ENCODE measurements around the gene RPL18.
"Not testable (repeated sequence)": the region's sequence is repeated elsewhere in the genome, so short reads cannot be mapped to it uniquely, and the experiment has no call there.

The RPL18 gene

GRCh38 chr19:48644355-48644754 lies 25.4 kb upstream of the RPL18 start:
- DNase-seq: no peak

- DNase-seq: no peak
These were observed 23.9 kb upstream of the RPL18 start for GRCh38 chr19:48642862-48643261.

GRCh38 chr19:48641850-48642249 lies 22.9 kb upstream of the RPL18 start:
- DNase-seq: no peak

- DNase-seq: no peak
These were observed 20.8 kb upstream of the RPL18 start for GRCh38 chr19:48639483-48640375.

GRCh38 chr19:48638831-48639381 lies 19.9 kb upstream of the RPL18 start:
- no peak for DNase-seq

- peak; percentile 98 for DNase-seq
These were observed 19.2 kb upstream of the RPL18 start for GRCh38 chr19:48637948-48638830.

- peak; percentile 100 for DNase-seq
These were observed 18.5 kb upstream of the RPL18 start for GRCh38 chr19:48637449-48637947.

GRCh38 chr19:48636859-48637448 lies 18.0 kb upstream of the RPL18 start, which contains the start of gene DBP:
Gene DBP, minus strand, starts transcription at chr19:48637379. Its CDS starts 385 bp downstream, at chr19:48636994.
- DNase-seq: no peak

GRCh38 chr19:48635966-48636858 lies 17.2 kb upstream of the RPL18 start:
- DNase-seq: peak; percentile 55

GRCh38 chr19:48635263-48635965 lies 16.4 kb upstream of the RPL18 start:
- DNase-seq: peak; percentile 73

GRCh38 chr19:48634424-48635262 lies 15.7 kb upstream of the RPL18 start:
- peak; percentile 98 for DNase-seq

GRCh38 chr19:48634036-48634342 lies 15.0 kb upstream of the RPL18 start:
- no peak for DNase-seq

- no peak for DNase-seq
These were observed 14.4 kb upstream of the RPL18 start for GRCh38 chr19:48633148-48634035.

- no peak for DNase-seq
These were observed 13.7 kb upstream of the RPL18 start for GRCh38 chr19:48632692-48633147.

- DNase-seq: not testable (repeated sequence)
These were observed 13.3 kb upstream of the RPL18 start for GRCh38 chr19:48632286-48632685.

GRCh38 chr19:48631225-48631624 lies 12.2 kb upstream of the RPL18 start:
- DNase-seq: peak; percentile 34

GRCh38 chr19:48630296-48631063 lies 11.5 kb upstream of the RPL18 start:
- DNase-seq: peak; percentile 50

Measured in eye (tissue), 1 donor.